HG02588 (cell line): Measurements from ENCODE around the gene GABRR1.
"Not testable (repeated sequence)": the region's sequence is repeated elsewhere in the genome, so short reads cannot be mapped to it uniquely, and the experiment has no call there.

ENCODE experiments used
- ATAC-seq: cut with Tn5 transposase; IDR thresholded peaks from one replicate; pipeline ENCODE4 v1.9.1; 2021; ENCODE audit warnings: mild to moderate bottlenecking, moderate library complexity; ENCODE audit not compliant: unreplicated experiment

GABRR1 gene

DNA sequence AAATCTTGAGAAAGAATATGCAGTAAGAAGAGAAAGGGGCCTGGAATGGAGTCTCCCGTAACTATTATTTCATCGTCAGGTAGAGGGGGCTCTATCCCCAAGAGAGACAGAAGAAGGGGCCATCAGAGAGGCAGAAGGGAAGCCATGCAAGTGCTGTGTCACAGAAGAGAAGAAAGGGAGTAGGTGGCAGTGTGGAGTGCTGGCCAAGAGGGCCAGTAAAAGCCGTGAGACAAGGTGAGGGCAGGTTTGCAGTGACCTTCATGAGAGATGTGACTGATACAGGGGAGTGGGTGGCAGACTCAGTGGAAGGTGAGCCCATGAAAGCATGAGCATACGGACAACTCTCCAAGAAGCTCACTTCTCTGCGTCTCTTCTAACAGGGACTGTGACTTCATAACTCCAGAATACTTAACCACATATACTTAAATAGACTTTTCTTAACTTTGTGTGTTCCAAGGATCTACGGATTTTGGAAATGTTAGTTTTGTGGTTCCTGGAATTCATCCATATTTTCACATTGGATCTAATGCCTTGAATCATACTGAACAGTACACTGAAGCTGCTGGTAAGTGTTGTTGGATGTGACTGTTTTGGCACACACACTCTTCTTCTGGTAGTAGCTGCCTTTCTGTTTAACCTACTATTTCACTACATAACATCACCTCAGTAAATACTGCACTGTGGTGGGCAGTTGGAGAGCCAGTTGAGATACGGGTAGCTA lies 55.7 kb downstream of the GABRR1 start:
- no peak for ATAC-seq

DNA sequence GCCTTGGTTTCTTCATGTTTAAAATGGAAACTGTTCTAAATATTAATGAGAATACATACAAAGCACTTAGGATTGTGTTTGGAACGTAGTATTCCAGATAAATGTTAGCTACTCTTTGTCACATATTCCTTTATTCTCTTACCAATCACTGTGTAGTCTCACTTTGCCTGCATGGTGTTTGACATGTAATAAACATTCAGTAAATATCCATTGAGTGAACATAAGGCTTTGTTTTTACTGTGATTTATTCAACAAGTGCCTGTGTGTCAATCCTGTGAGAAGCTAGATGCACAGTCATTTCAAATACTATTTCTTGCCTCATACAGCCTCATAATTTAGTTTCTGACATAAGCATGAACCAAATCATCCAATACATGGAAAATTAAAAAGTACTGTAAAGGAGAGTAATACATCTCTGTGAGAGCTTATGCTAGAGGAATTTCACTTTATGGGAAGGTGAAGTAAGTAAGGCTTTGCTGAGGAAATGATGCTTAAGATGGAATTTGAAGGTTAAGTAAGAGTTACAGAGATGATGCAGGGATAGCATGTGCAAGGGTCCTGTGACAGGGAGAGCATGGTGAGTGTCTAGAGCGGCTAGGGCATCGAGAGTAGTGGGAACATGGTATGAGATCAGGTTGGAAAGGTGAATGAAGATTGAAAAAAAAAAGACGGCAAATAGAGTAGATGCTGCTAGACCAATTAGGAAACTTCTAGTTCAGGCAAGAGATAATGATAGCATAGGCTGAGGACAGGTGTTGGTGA lies 56.6 kb downstream of the GABRR1 start:
- no peak for ATAC-seq

DNA sequence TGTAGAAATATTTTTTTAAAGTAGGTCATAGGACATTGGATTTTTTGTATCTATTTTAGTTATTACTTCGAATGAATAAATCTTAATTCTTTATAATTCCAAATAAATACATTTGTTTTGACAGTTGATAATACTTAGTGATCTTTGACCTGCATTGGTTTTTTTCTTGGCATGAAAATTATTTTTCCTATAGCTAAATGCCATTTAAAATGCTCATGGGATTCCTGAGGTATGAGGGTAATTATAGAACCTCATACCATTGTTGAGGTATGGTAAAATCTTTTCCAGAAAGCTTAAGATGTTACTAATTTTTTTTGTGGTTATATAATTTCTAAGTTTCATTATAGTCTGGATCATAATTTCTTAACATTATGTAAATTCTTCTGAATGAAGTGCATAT lies 63.0 kb downstream of the GABRR1 start:
- no peak for ATAC-seq

DNA sequence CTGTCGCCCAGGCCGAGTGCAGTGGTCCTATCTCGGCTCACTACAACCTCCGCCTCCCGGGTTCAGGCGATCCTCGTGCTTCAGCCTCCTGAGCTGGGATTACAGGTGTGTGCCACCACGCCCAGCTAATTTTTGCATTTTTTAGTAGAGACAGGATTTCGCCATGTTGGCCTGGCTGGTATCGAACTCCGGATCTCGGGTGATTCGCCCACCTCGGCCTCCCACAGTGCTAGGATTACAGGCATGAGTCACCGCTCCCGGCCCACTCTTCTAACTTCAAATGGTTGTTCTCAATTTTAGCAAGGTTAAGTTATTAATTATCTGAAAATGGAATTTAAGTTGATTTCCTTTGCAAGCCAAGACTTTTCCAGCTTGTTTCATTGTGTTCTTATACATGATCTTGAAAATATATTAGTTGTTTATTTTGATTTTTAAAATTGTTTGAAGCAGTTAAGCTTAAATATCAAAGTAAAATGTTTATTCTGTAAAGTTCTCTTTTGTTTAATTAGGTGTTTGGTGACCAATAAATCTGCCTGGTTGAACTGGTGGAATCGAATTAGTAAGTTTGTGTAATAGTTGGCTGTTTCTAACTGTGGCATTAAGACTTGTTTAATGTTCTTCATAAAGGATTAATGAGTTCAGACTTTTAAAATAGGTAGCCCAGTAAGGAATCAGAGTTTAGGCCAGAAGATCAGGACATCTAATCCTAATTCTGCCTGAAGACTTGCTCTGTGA lies 69.0 kb downstream of the GABRR1 start:
- no peak for ATAC-seq

DNA sequence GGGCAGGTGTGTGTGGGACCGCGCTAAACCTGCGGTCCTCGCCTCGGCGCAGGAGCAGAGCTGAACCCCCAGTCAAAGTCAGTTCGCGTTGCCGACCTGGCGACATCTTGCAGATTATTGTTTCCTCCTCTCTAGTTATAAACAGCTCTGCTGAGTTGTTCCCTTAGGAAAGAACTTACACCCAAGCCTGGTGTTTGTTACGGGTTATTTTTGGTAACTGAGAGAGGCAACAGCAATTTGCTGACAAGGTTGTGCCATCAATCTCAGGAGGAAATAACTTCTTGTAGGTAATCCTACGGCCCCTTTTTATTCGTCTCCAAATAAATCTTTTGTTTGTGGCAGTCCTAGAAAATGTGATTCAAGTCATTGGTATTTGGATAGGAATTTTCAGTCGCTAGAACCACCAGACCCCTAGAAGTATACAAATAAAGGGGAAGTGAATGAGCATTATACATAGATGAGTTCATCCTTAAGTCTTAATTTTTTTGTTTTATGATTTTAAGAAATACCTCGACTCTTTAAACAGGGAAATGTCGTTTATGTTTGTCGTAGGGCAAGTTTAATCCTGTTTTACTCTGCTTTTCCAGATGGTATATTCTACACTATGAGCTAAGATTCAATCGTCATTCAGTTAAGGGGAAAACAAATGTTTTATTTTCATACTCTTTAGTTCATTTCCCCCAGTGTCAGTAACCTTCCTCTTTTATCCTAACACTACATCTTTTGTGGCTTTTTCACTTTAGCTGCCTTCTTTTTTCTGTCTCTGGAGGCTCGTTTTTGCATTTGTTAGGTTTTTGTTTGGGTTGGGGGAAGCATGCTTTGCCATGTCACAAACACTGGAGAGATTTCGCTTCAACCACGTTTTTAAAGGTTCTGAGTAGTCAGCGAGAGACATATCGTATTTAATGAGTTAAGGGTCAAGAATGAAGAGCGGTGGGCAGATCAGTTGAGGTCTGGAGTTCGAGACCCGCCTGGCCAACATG lies 70.1 kb downstream of the GABRR1 start:
- no peak for ATAC-seq

DNA sequence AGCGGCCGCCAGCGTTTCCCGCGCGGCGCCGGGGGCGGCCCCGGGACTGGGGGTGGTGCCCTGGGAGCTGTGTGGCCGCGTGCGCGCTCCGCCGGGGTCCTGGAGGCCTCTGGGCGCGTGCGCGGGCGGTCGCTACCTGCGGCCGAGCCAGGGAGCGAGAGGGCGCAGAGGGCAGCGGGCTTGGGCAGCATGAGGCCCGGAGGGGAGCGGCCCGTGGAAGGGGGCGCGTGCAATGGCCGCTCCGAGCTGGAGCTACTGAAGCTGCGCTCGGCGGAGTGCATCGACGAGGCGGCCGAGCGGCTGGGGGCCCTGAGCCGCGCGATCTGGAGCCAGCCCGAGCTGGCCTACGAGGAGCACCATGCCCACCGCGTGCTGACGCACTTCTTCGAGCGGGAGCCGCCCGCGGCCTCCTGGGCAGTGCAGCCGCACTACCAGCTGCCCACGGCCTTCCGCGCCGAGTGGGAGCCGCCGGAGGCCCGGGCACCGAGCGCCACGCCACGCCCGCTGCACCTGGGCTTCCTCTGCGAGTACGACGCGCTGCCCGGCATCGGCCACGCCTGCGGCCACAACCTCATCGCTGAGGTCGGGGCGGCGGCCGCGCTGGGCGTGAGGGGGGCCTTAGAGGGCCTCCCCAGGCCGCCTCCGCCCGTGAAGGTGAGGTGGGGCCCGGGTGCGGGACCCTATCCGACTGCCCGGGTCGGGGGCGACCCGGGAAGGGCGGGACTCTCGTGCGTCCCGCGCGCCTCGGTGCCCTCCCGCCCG lies 71.0 kb downstream of the GABRR1 start, which contains the start of gene PM20D2:
TSS of gene PM20D2 (plus strand) at position 100 of the 762 bp plus-strand sequence. CDS start at position 190, 90 bp downstream.
- peak; percentile 73 for ATAC-seq

DNA sequence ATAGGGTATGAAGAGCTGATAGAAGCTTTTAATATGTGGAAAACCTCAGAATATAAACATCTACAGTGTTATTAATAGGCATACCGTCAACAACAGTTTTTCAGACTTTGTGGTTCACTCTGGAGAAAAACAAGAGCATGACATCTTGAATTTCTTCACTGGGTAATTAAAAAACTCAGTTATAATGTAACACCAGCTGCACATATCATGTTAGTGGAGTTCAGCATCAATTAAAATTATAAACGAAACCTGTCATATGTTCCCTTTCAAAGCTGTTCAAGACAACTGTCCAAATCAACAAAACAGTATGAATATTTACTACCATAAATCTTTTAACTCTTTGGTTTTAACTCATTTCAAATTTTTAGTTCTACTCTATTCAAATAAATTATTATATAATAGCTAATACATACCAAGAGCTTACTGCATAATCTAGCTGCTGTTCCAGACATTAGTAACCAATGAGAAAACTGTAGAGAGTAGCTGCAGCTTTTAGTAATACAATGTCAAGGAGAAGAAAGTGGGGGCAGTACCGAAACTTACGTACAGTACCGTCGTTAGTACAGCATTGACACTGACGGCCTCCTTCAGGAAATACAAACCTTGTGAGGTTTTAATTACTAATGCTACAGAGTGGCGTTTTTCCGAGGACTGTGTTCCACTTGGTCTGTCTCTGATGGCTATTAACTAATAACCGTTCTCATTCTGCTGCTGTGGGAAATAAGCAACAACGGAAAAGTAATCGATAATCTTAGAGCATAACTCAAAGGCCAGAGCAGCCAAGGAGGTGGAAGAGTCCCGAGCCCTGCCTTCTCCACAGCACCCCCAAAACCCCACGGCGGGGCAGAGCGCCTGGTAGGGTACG lies 71.8 kb downstream of the GABRR1 start:
- peak; percentile 55 for ATAC-seq

DNA sequence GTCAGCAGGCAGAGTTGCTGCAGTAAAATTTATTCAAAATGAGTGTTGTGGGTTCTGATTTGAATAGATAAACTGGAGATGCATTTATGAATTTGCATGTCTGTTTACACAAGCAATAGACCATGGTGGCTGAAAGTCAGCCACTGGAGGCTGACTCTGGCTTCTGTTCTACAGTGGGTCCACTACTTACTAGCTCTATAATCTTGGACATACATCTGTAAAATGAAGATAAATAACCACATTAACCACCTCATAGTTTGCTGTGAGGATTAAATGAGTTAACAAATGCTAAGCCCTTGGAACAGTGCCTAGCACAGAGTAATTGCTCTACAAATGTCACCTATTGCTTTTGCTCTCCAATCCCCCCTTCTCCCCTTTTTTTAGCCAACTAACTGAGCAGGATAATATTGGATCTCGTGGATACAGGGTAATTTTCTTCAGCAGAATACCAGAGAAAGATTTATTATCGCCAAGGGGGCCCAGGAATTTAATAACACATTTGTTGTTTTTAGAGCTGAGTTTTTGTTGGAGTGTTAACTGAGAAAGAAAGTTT lies 72.7 kb downstream of the GABRR1 start:
- peak; percentile 40 for ATAC-seq

DNA sequence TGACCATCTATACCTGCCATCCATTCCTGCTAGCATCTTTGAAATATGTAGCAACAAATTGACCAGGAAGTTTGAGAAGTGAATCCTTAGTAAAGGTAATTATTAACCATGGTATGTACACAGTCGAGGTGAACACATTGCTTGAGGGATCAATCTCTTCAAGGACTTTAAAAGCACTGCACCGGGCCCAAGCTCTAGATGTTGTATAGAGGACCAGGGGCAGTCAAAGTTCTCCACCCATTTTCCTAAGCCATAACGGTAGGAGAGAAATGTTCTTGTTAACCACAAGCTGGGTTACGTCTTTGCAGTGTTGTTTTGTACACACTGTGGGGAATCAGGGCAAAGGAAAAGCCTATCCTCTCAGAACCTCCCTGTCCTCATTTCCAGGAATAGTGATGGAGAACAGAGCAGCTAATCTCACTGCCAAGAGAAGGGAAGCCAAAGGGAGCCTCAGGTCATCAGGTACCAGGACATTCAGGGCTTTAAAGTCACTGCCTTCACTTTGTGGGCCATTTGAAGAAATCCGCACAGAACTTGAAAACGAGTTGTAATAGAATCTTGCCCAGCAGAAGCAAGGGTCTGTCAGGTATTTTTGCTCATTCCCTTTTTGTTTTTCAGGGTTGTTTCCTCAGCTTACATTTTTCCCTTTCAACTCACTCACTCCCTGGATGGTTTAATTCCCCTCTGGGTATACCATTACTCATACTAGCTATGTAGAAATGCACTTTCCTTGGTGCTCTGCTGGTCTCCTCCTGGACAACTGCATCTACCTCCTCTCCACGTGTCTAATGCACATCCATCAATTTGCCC lies 76.6 kb downstream of the GABRR1 start:
- no peak for ATAC-seq

DNA sequence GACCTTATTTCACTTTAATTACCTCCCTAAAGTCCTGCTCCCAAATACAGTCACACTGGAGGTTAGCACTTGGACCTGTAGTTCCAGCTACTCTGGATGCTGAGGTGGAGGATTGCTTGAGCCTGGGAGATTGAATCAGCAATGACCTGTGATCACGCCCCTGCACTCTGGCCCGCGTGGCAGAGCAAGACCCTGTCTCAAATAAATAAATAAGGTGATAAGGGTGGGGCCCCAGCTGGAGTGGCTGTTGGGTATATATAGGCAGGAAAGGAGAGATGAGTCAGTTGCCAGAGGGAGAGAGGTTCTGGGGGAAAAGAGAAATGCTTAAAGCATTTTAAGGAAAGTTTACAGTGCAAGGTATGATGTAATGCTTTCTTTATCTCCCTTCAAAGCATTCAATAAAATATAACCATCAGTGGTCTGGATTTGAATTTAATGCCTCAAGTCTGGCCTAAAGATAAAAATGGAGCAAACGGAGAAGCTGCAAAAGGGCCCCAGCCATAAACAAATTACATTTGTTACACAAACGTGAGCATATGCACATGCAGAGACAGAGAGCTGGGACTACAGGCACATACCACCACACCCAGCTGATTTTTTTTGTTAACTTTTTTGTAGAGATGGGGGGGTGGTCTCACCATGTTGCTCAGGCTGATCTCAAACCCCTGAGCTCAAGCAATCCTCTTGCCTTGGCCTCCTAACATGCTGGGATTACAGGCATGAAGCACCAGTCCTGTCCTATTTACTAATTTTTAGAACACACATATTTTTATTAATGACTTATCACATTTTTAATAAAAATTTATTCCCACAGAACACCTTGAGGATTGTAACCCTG lies 77.4 kb downstream of the GABRR1 start:
- ATAC-seq: no peak

DNA sequence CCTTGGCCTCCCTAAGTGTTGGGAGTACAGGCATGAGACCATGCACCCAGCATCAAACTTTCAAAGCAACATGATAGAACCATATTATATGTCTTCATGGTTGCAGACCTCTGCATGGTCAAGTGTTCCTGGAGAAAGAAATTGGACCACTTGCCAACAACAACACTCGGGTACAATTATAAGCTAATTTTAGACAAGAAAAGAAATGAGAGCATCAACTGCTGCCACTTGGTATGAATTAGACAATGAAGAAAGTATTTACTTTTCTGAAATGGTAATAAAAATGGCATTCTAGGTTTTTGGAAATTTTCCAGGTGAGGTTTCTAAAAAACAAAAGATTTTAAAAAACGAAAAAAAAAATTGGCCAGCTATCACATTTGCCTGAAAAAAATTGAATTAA lies 79.0 kb downstream of the GABRR1 start:
- ATAC-seq: no peak

DNA sequence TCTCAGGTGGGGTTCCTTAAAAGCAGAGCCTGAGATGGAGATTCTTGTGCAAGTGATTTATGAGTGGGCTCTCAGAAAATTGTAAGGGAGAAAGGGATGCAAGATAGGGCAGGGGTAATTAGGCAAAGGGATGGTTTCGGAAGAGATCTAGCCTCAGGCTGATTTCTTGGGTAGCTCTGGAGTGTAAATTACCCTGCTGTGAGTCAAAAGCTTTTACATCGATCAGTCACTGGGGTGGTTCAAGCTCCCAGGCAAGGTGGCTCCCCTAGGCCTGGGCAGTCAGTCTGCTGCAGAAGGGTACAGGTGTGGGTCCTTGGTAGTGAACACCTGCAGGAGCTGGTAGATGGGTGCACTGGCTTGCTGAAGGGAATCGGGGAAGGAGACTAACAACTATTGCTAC lies 82.4 kb downstream of the GABRR1 start:
- ATAC-seq: no peak

DNA sequence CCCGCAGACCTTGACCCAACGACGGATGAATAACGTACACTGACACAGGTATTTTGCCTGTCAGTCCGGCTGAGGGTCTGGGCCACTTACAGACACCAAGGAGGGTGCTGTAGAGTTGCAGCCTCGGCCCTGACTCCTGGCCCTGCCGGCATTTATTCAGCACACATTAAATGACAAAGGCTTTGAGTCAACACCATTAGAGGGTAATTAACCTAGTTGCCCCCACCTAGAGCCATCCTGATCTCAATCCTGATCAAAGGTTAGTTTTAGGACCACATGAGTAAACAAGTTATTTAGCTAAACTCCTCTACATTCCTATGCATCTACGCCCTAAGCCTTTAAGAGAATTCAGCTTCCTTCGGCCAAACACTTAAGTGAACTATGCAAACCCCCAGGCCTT lies 83.2 kb downstream of the GABRR1 start:
- no peak for ATAC-seq

DNA sequence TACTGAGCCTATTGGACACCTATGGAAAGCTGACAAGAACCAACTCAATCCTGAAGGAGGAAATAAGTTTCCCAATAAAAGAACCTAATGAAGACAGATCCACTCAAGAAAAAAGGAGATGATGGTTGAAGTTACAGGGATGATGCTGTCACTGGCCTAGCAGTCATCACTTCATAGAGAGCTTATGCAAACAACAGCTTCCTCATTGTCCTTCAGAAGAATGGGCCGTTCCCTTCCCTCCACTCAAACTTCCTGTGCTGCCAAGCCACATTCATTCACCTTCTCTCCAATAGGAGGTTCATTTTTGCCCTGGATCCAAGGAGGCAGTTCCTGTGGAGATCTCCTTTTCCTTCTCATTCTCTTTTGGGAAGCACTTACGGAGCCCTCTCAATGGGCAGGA lies 85.1 kb downstream of the GABRR1 start:
- no peak for ATAC-seq

DNA sequence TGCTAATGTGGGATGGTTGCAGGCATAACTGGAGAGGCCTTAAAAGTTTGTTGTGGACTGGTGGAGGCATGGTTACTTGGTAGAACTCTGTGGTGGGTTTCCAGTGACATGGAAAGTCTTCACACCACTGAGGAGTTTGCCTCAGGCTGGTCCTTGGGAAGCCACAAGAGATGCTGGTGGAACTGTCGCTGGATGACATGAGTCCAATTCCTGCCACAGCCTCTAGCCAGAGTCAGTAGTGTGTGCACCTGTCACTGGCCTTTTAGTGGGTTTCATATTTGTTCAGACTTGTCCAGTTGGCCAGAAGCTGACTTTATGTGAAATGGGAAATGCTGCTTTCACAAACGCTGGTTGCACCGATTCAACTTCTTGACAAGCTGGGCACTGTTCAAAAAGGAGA lies 85.6 kb downstream of the GABRR1 start:
- ATAC-seq: no peak

DNA sequence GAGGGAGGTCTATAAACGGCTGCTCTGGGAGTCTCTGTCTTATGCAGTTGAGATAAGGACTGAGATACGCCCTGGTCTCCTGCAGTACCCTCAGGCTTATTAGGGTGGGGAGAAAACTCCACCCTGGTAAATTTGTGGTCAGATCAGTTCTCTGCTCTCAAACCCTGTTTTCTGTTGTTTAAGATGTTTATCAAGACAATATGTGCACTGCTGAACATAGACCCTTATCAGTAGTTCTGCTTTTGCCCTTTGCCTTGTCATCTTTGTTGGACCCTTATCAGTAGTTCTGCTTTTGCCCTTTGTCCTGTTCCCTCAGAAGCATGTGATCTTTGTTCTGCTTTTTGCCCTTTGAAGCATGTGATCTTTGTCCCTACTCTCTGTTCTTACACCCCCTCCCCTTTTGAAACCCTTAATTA lies 88.9 kb downstream of the GABRR1 start:
- ATAC-seq: not testable (repeated sequence)
